DND-41 (cell line): ENCODE data around the gene ACSL6.
A peak's percentile ranks its signal among the peaks of the same experiment; 100 is the strongest.

Experiments
- ATAC-seq: fragments of 200-7000 bp; cut with Tn5 transposase; 3 replicates; pipeline ENCODE4 v1.9.1; 2021; ENCODE audit warnings: low read depth; ENCODE audit not compliant: insufficient read depth
- DNase-seq: peaks from one replicate; pipeline ENCODE4 v3.0.0-alpha.2; 2020
- H2AFZ ChIP-seq: 2 replicates; pipeline ENCODE4 v1.6.0; 2012; ENCODE audit warnings: low read depth, low read length
- H3K27ac ChIP-seq: 2 replicates; pipeline ENCODE4 v1.5.1; 2012; ENCODE audit warnings: low read length, inconsistent platforms
- H3K27me3 ChIP-seq: fragments of 200-600 bp; sonication (generic); 2 replicates; pipeline ENCODE4 v1.6.0; 2012; ENCODE audit warnings: low read length, mild to moderate bottlenecking, inconsistent platforms; ENCODE audit not compliant: insufficient read depth, poor library complexity
- H3K36me3 ChIP-seq: 2 replicates; pipeline ENCODE4 v1.5.1; 2012; ENCODE audit warnings: low read length, inconsistent platforms; ENCODE audit not compliant: insufficient read depth
- H3K4me1 ChIP-seq: 2 replicates; pipeline ENCODE4 v1.5.1; 2012; ENCODE audit warnings: mild to moderate bottlenecking, low read length; ENCODE audit not compliant: insufficient read depth
- H3K4me2 ChIP-seq: 2 replicates; pipeline ENCODE4 v1.6.0; 2012; ENCODE audit warnings: mild to moderate bottlenecking, moderate library complexity, low read length, inconsistent platforms; ENCODE audit not compliant: insufficient read depth
- H3K4me3 ChIP-seq, 2 experiments: fragments of 200-600 bp in 1 of 2; shearing (Covaris generic) in 1 of 2; 2 replicates each; pipeline ENCODE4 v1.5.1; 2012 to 2016; ENCODE audit warnings: inconsistent platforms in 2 of 2, low read length in 2 of 2, mild to moderate bottlenecking in 2 of 2, low read depth in 1 of 2, moderate library complexity in 1 of 2
- H3K79me2 ChIP-seq: 2 replicates; pipeline ENCODE4 v1.6.0; 2012; ENCODE audit warnings: low read length, inconsistent platforms; ENCODE audit not compliant: insufficient read depth
- H3K9ac ChIP-seq: 2 replicates; pipeline ENCODE4 v1.6.0; 2012; ENCODE audit warnings: low read depth, mild to moderate bottlenecking, inconsistent platforms, low read length, moderate library complexity
- H3K9me3 ChIP-seq: 2 replicates; pipeline ENCODE4 v1.5.1; 2012; ENCODE audit warnings: low read length, moderate library complexity, mild to moderate bottlenecking, inconsistent platforms; ENCODE audit not compliant: insufficient read depth, severe bottlenecking
- H4K20me1 ChIP-seq: 2 replicates; pipeline ENCODE4 v1.6.0; 2012; ENCODE audit warnings: low read length; ENCODE audit not compliant: insufficient read depth
- EZH2 ChIP-seq: IDR thresholded peaks from 3 replicates; pipeline ENCODE4 v1.6.1; 2012; ENCODE audit warnings: borderline replicate concordance, low read depth, mild to moderate bottlenecking, moderate library complexity, low read length, inconsistent platforms; ENCODE audit not compliant: severe bottlenecking
- TF ChIP-seq, protein P1 (sequence below): IDR thresholded peaks from 2 replicates; pipeline ENCODE4 v1.5.1; 2012; ENCODE audit warnings: borderline replicate concordance, low read length, moderate library complexity, mild to moderate bottlenecking; ENCODE audit not compliant: poor library complexity, severe bottlenecking; ENCODE audit errors: extremely low read depth

ACSL6 gene

DNA sequence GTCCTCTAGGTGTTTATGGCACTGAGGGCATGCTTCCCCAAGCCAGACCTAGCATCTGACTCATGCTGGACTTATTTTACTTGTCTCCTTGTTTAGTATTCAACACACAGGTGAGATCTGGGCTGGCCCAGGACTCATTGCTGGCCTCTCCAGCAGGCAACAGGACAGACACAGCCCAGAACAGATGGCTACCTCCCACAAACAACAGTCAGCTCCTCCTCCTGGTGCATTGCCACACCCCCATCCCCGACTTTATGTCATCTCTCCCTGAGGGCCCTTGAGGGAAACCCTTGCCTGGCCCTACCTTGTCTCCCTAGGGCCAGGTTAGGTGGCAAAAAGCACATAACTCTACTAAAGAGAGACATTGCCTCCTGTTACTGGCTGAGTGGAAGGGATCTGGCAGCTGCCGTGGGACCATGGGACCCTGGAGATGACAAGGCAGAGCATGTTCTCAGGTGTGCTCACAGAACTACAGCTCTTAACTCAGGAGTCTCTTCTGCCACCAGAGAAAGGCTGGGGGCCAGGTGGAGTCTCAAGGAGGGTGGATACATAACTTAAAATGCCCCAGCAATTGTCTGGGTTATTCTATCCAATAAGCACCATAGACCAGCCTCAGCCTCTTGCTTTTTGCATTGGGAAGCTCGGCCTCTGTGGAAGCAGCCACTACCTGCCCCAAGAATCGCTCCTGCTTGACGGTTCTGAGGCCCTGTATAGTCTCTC is 2.3 kb downstream of the ACSL6 start:
- Histone ChIP-seq H3K79me2 (no peaks in the 10 kb centered on the region), H2AFZ (no peak overlapping the region), H3K4me1 (no peaks in the 10 kb centered on the region), H4K20me1 (no peaks in the 10 kb centered on the region; the same call in none of the 2 replicates), H3K9ac (no peak overlapping the region), H3K36me3 (no peaks in the 10 kb centered on the region), H3K9me3 (no peaks in the 10 kb centered on the region), H3K27me3 (no peaks in the 10 kb centered on the region), H3K4me2 (no peak overlapping the region), H3K27ac (no peak overlapping the region), H3K4me3 (no peak overlapping the region)
- DNase-seq (no peak), ATAC-seq (no peak)
- TF ChIP-seq, protein P1, sequence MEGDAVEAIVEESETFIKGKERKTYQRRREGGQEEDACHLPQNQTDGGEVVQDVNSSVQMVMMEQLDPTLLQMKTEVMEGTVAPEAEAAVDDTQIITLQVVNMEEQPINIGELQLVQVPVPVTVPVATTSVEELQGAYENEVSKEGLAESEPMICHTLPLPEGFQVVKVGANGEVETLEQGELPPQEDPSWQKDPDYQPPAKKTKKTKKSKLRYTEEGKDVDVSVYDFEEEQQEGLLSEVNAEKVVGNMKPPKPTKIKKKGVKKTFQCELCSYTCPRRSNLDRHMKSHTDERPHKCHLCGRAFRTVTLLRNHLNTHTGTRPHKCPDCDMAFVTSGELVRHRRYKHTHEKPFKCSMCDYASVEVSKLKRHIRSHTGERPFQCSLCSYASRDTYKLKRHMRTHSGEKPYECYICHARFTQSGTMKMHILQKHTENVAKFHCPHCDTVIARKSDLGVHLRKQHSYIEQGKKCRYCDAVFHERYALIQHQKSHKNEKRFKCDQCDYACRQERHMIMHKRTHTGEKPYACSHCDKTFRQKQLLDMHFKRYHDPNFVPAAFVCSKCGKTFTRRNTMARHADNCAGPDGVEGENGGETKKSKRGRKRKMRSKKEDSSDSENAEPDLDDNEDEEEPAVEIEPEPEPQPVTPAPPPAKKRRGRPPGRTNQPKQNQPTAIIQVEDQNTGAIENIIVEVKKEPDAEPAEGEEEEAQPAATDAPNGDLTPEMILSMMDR = no peak
- TF ChIP-seq EZH2 = no peak

DNA sequence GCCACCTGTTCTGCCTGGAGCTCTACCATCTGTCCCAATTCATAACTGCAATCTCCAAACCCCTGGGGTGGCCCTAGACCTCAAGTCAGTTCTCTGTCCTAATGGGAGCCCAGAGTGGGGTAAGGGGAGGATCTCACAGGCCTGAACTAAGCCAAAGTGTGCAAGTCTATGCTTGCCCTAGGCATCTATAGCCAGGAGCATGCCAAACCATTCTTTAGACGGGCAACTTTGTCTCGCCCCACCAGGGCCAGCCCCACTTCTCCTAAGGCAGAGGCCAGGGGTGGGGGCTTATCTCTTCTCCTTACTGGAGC is 3.3 kb downstream of the ACSL6 start:
- peak; percentile 27 for ATAC-seq
- Histone ChIP-seq H3K4me1 (no peaks in the 10 kb centered on the region), H3K79me2 (no peaks in the 10 kb centered on the region), H3K4me2 (no peak overlapping the region), H3K4me3 (no peak overlapping the region), H3K27ac (no peak overlapping the region), H3K9ac (no peak overlapping the region), H3K9me3 (no peaks in the 10 kb centered on the region), H3K27me3 (no peaks in the 10 kb centered on the region), H3K36me3 (no peaks in the 10 kb centered on the region), H4K20me1 (no peaks in the 10 kb centered on the region; the same call in none of the 2 replicates), H2AFZ (no peak overlapping the region)
- no peak for DNase-seq
- no peak for TF ChIP-seq EZH2
- TF ChIP-seq, protein P1 = no peak

DNA sequence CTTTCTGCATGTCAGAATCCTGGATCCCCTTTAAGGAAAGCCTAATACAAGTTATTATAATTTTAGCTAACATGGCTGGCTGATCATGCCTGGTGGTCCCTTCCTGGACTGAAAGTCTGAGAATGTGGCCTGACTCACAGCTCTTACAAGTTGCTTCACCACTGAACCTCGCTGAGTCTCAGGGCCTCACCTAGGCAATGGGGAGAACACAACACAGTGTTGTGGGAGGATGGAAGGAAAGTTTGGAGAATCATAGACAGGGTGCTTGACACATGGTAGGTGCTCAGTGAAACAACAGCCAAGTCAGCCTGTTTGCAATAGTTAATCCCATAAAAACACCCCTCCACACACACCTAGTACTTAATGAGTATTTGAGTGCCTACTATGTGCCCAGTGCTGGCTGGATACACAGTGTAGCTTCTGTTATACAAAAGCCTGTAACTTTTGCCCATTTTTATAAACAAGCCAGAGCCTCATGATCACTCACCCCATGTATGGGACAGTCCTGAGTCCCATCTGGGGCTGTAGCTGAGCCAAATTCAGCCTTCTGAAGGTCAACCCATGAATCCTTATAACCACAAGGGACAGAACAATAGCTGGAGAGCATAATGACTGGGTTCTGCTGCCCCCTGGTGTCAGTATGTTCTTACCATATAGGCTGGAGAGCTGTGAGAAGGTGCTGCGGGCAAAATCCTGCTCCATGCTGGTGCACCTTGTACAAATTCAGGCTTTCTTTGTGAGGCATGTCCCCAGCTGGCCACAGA is 3.9 kb downstream of the ACSL6 start:
- no peaks in the 10 kb centered on the region; the same call in none of the 2 replicates for H4K20me1 ChIP-seq
- H3K79me2 ChIP-seq = no peaks in the 10 kb centered on the region
- H3K4me2 ChIP-seq = no peak overlapping the region
- TF ChIP-seq, protein P1 = peak; percentile 79
- TF ChIP-seq EZH2 = no peak
- H3K27me3 ChIP-seq = no peaks in the 10 kb centered on the region
- H3K9ac ChIP-seq = no peak overlapping the region
- H3K27ac ChIP-seq = no peak overlapping the region
- ATAC-seq (peak; percentile 87), DNase-seq (peak; percentile 73)
- H2AFZ ChIP-seq = no peak overlapping the region
- no peaks in the 10 kb centered on the region for H3K4me1 ChIP-seq
- H3K9me3 ChIP-seq = no peaks in the 10 kb centered on the region
- no peaks in the 10 kb centered on the region for H3K36me3 ChIP-seq
- H3K4me3 ChIP-seq = no peak overlapping the region
